GM19467 (cell line): ENCODE results near the gene USP34.
"Not testable (repeated sequence)": the region's sequence is repeated elsewhere in the genome, so short reads cannot be mapped to it uniquely, and the experiment has no call there.

Source experiments
- ATAC-seq: cut with Tn5 transposase; IDR thresholded peaks from one replicate; pipeline ENCODE4 v1.9.1; 2021; ENCODE audit warnings: mild to moderate bottlenecking, moderate library complexity; ENCODE audit not compliant: unreplicated experiment

Gene USP34

GRCh38 chr2:61465045-61465444 lies 5.8 kb downstream of the USP34 start:
- no peak for ATAC-seq

- no peak for ATAC-seq
Measured at GRCh38 chr2:61463769-61464475, 7.0 kb downstream of the USP34 start.

GRCh38 chr2:61461404-61461803 lies 9.5 kb downstream of the USP34 start:
- ATAC-seq: no peak

- no peak for ATAC-seq
Measured at GRCh38 chr2:61460163-61460562, 10.7 kb downstream of the USP34 start.

- no peak for ATAC-seq
Measured at GRCh38 chr2:61456746-61457420, 14.0 kb downstream of the USP34 start.

- no peak for ATAC-seq
Measured at GRCh38 chr2:61456070-61456745, 14.7 kb downstream of the USP34 start.

- ATAC-seq: not testable (repeated sequence)
Measured at GRCh38 chr2:61454972-61455371, 15.9 kb downstream of the USP34 start.

GRCh38 chr2:61454383-61454782 lies 16.5 kb downstream of the USP34 start:
- ATAC-seq: no peak

- ATAC-seq: no peak
Measured at GRCh38 chr2:61452392-61452791, 18.5 kb downstream of the USP34 start.

GRCh38 chr2:61451178-61451577 lies 19.7 kb downstream of the USP34 start:
- ATAC-seq: no peak

- no peak for ATAC-seq
Measured at GRCh38 chr2:61450144-61450543, 20.7 kb downstream of the USP34 start.

GRCh38 chr2:61448229-61448628 lies 22.7 kb downstream of the USP34 start:
- no peak for ATAC-seq

GRCh38 chr2:61446971-61447370 lies 23.9 kb downstream of the USP34 start:
- not testable (repeated sequence) for ATAC-seq

GRCh38 chr2:61443342-61444041 lies 27.4 kb downstream of the USP34 start:
- peak; percentile 88 for ATAC-seq

GRCh38 chr2:61439241-61440002 lies 31.5 kb downstream of the USP34 start:
- ATAC-seq: no peak

GRCh38 chr2:61438670-61439069 lies 32.2 kb downstream of the USP34 start:
- ATAC-seq: no peak

GRCh38 chr2:61437170-61437569 lies 33.7 kb downstream of the USP34 start:
- ATAC-seq: no peak

GRCh38 chr2:61436092-61436491 lies 34.8 kb downstream of the USP34 start:
- ATAC-seq: no peak

- no peak for ATAC-seq
Measured at GRCh38 chr2:61435291-61435690, 35.6 kb downstream of the USP34 start.

GRCh38 chr2:61434314-61434713 lies 36.6 kb downstream of the USP34 start:
- ATAC-seq: no peak

GRCh38 chr2:61433606-61434005 lies 37.3 kb downstream of the USP34 start:
- ATAC-seq: no peak
